Hematopoietic multipotent progenitor cell treated with erythropoietin and hydrocortisone succinate and interleukin-3 and kit ligand, for 4 days (in vitro differentiated cells): ENCODE data around the gene UNC80.
"Not testable (repeated sequence)": the region's sequence is repeated elsewhere in the genome, so short reads cannot be mapped to it uniquely, and the experiment has no call there.

Source experiments
- DNase-seq: peaks from one replicate; pipeline ENCODE4 v3.0.0-alpha.2; 2015

UNC80 gene, protein sequence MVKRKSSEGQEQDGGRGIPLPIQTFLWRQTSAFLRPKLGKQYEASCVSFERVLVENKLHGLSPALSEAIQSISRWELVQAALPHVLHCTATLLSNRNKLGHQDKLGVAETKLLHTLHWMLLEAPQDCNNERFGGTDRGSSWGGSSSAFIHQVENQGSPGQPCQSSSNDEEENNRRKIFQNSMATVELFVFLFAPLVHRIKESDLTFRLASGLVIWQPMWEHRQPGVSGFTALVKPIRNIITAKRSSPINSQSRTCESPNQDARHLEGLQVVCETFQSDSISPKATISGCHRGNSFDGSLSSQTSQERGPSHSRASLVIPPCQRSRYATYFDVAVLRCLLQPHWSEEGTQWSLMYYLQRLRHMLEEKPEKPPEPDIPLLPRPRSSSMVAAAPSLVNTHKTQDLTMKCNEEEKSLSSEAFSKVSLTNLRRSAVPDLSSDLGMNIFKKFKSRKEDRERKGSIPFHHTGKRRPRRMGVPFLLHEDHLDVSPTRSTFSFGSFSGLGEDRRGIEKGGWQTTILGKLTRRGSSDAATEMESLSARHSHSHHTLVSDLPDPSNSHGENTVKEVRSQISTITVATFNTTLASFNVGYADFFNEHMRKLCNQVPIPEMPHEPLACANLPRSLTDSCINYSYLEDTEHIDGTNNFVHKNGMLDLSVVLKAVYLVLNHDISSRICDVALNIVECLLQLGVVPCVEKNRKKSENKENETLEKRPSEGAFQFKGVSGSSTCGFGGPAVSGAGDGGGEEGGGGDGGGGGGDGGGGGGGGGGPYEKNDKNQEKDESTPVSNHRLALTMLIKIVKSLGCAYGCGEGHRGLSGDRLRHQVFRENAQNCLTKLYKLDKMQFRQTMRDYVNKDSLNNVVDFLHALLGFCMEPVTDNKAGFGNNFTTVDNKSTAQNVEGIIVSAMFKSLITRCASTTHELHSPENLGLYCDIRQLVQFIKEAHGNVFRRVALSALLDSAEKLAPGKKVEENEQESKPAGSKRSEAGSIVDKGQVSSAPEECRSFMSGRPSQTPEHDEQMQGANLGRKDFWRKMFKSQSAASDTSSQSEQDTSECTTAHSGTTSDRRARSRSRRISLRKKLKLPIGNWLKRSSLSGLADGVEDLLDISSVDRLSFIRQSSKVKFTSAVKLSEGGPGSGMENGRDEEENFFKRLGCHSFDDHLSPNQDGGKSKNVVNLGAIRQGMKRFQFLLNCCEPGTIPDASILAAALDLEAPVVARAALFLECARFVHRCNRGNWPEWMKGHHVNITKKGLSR (N-terminal part only)

DNA sequence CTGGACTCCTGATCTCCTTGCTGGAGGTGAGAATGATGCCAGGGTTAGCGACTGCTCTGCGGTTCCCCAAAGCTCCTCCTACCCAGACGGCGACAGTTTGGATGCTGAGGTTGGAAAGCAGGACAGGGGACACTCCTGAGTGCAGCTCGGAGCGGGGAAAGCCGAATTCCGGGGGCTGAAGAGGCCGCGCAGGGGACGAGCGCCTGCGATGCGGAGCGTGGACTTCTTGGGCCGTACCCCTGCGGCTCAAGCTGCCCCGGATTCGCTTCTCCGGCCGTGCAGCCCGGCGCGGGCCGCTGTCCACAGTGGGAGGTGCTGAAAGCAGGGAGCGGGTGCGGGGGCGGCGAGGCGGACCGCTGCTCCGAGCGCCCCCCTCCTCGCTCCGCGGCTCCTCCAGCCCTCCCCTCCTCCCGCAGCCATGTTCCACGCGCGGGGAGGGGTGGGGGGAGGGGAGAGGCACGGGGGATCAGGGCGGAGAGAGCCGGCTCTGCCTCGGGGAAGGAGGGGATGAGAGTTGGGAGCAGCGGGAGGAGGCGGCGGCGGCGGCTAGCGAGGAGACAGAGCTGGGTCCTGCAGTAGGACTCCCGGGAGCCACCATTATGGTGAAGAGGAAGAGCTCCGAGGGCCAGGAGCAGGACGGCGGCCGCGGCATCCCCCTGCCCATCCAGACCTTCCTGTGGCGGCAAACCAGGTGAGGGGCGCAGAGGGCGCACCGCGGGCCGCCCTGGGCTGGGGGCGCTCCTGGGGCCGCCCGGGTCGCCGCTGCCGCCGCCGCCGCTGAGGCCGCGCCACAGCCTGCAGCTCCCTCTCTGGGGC, at the start of gene UNC80:
Gene UNC80, plus strand, starts transcription at position 359 of the 816 bp plus-strand sequence. Its CDS starts 241 bp downstream, at position 600.
- DNase-seq: peak; percentile 73

- no peak for DNase-seq
Measured at GRCh38 chr2:209726311-209726710, 45.3 kb upstream of the UNC80 start.

DNA sequence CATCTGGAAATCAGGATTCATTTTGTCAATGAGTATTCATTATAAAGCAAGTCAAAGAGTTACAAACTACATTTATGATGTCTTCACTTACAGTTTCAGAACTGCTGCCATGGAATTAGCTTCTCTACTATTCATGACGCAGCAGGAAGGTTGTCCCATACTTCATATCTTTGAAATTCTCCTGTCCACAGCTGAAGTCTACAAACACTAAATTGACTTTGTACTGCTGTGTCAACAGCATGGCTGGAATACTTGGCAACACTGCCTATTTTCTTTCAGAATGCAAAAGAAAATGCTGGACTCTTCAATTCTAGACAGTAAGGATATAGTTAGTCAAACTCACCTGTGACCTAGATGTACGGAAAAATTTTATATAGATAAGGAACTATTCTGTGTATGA, 44.6 kb upstream of the UNC80 start:
- DNase-seq: no peak

- DNase-seq: no peak
Measured at GRCh38 chr2:209734805-209735204, 36.8 kb upstream of the UNC80 start.

GRCh38 chr2:209741953-209742352, 29.7 kb upstream of the UNC80 start:
- no peak for DNase-seq

DNA sequence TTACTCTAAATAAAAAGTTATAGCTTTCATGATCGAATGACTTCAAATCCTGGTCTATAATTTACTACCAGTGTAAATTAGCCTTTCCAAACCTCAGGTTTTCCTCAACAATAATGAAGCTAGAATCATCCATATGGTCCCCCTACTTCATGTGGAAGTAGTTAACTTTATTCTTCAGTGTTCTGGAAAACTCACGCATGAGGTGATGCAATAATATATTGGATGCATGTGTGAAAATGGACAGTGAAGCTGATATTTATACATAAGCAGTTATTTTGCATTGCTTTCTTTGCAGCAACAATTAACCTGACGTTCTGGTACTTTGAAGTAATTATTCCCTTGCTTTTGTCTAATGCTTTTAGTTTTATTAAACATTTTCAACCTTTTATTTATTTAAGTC, 18.6 kb upstream of the UNC80 start:
- DNase-seq: no peak

DNA sequence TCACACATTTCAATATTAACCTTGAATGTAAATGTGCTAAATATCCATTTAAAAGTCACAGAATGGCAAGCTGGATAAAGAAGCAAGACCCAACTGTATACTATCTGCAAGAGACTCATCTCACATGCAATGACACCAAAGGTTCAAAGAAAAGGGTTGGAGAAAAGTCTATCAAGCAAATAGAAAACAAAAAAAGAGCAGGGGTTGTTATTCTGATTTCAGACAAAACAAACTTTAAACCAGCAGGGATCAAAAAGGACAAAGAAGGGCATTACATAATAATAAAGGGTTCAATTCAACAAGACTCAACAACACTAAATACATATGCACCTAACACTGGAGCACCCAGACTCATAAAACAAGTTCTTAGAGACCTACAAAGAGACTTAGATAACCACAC, 14.5 kb upstream of the UNC80 start:
- no peak for DNase-seq

DNA sequence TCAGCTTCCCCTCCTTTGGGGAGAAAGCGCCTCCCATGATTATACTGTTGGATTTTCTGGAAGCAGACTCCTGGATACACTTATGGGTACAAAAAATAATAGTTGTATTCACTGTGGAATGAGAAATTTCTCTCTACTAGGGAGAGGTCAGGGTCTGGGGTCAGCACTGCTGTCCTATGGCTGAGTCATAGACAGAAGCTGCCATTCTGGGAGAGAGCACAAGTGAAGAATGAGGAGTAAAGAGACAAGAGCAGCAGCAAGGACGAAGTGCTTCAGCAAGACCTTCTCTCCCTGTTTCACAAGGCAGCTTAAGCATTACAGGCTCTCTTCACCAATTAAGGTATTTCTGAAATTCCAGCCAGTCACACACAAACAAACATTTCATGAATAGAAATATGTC, 10.1 kb upstream of the UNC80 start:
- no peak for DNase-seq

GRCh38 chr2:209762563-209762962, 9.1 kb upstream of the UNC80 start:
- no peak for DNase-seq

- no peak for DNase-seq
Measured at GRCh38 chr2:209763106-209763505, 8.5 kb upstream of the UNC80 start.

DNA sequence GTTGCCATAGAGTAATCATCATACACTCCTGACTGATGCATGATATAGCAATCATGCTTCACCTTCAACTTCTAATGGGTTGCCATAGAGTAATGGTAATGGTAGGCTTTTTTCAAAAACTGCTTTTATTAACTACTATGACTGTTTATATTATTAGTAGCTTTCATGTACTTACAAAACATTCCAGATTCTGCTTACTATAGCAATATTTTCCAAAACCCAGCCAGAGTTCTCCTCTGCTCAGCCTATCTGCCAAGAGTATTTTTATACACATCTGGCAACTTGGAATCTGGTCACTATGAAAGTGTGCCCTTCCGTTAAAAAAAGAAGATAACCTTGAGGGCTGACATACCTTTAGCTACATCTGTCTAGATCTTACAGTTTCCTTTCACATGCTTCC, 5.0 kb upstream of the UNC80 start:
- no peak for DNase-seq

- no peak for DNase-seq
Measured at GRCh38 chr2:209767316-209767715, 4.3 kb upstream of the UNC80 start.

DNA sequence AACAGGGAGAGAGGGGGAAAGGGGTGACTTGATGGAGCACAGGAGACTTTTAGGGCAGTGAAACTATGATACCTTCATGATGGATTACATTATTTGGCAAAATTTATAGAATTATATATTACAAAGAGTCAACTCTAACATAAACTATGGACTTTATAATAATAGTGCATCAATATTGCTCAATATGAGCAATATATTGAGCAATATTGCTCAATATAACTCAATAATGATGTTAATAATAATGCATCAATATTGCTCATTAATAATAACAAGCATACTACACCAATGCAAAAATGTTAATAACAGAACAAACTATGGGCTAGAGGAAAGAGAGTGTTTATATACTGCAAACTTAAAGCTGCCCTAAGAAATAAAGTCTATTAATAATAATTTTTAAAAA, 3.1 kb upstream of the UNC80 start:
- DNase-seq: no peak

DNA sequence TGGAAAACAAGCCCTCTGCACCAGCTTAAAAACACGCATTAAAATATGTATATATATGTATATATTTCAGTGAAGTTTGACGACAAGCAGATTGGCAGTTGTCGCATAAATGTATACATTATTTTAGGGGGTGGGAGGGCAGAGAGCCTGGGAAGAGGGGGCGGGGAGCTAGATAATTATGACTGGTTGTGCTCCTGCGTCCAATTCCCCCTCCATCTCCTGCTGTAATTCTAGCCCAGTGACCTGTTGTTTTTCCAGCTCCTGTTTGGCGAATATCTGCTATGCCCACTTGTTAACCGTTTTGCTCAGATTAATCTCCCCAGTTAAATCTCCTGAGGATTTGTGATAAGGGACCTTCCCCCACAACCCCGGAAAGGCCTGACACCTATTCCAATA, 656 bp downstream of the UNC80 start:
- DNase-seq: no peak

- no peak for DNase-seq
Measured at GRCh38 chr2:209773377-209773776, 1.7 kb downstream of the UNC80 start.

DNA sequence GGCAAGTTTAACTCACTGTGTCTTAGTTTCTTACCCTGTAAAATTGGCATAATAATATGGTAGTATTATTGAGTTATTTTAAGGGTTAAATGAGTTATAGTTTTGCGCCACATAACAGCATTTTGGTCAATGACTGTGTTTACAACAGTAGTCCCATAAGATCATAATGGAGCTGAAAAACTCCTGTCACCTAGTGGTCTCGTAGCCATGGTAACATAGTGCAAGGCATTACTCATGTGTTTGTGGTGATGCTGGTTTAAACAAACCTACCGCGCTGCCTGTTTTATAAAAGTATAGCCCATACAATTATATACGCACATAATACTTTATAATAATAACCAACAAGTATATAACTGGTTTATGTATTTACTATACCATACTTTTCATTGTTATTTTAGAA, 15.8 kb downstream of the UNC80 start:
- DNase-seq: no peak

DNA sequence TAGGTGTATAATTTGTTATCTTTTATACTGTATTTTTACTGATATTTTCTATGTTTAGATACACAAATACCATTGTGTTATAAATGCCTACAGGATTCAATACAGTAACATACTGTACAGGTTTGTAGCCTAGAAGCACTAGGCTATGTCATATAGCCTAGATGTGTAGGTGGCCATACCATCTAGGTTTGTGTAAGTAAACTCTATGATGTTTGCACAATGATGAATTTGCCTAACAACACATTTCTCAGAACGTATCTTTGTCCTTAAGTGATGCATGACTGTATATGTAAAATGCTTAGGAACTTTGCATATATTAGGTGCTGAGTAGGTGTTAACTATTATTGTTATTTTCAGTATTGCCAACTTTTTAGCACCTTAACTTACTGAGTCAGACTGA, 17.3 kb downstream of the UNC80 start:
- no peak for DNase-seq

DNA sequence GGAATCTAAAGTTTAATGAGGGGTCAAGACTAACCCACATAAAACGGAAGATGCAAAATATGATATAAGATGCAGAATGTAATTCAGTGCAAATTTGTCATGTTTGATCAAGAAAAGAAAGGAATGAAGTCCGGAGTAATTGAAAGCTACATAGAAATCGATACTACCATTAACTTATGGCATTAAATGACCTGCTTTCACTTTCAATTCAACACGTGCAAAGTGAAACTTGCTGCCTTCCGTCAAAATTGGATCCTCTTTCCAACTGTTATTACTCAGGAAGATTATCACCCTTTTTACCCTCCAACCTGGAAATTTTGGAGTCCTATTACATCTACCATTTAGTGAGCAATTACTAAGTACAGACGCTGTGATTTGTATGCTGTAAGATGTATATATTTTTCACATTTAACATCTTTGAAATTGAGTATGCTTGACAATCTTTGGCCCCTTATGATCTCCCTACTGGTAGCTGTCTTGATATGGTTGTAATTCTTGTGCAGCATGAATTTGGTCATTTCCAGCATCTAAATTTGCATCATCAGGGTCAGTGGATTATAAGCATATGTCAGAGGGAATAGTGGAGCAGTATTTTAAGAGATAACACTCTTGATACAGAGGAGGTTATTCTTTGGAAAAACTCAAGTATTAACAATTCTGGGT, 18.6 kb downstream of the UNC80 start:
- DNase-seq: no peak

DNA sequence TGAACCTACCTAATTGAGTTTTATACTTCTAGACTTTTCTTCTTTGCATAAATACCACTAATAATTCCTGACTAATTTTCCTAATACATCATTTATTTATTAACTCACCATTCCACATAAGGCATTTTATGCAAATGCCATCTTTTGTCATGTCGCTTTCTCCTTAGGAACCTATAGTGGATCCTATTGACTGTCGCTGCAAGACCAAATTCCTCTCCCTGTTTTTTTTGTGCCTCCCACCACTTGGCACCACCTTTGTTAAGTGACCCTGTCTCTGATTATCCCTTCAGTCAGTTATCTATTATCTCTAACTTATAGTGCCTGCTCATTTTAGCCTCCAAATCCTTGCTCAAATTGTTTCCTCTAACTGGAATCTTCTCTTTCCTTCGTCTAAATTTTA, 19.5 kb downstream of the UNC80 start:
- DNase-seq: no peak

DNA sequence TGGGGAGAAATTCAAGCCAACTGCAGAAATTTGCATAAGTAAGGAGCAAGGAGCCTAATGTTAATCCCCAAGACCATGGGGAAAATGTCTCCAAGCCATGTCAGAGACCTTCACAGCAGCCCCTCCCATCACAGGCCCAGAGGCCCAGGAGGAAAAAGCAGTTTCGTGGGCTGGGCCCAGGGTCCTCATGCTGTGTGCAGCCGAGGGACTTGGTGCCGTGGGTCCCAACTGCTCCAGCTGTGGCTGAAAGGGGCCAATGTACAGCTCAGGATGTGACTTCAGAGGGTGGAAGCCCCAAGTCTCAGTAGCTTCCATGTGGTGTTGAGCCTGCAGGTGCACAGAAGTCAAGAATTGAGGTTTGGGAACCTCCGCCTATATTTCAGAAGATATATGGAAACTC, 23.8 kb downstream of the UNC80 start:
- DNase-seq: not testable (repeated sequence)

- DNase-seq: no peak
Measured at GRCh38 chr2:209805351-209805750, 33.7 kb downstream of the UNC80 start.

- DNase-seq: no peak
Measured at GRCh38 chr2:209806318-209806717, 34.7 kb downstream of the UNC80 start.
